Stimulated activated naive CD4-positive, alpha-beta T cell (primary cell): ENCODE measurements around the gene ZSCAN12.
A peak's percentile ranks its signal among the peaks of the same experiment; 100 is the strongest.
"Not testable (repeated sequence)": the region's sequence is repeated elsewhere in the genome, so short reads cannot be mapped to it uniquely, and the experiment has no call there.

Source experiments
- DNase-seq, 6 experiments: peaks; one replicate each; lab custom pipeline; 2025; lab: John Stamatoyannopoulos, UW

ZSCAN12 gene

DNA sequence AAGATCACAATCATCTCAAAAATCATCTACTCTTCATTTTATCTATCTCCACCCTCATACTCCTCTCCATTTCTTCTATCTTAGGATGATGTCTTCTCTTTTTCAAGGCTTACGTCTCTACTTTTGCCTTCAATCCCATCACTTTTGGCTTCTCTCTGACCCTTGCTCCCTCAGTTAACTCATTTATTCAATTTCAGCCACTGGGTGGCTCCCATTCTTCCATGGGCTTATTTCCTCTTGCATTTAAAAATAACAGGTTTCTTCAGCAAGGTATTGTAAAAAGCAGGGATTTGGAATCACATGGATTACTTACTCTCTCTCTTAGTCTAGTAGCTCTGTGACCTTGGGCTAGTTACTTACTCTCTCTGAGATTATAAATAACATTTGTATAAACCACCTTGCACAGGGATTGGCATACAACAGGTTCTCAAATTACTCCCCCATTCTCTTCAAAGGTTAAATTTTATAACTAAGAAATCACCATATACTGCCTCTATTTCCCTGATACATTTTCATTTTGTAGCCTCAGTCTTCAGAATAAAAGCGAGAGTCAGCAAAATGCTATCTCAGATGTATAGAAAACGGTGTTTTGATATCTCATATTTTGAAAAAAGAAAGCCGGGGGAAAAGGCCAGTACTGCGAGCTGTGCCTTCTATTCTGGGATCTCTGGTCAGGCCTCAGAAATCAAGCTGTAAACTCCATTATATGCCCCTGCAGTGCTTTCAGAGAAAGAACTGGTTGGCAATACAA lies 5.5 kb downstream of the ZSCAN12 start:
- no peak for DNase-seq

- no peak for DNase-seq
Observed at GRCh38 chr6:28390688-28391087, 8.9 kb downstream of the ZSCAN12 start.

DNA sequence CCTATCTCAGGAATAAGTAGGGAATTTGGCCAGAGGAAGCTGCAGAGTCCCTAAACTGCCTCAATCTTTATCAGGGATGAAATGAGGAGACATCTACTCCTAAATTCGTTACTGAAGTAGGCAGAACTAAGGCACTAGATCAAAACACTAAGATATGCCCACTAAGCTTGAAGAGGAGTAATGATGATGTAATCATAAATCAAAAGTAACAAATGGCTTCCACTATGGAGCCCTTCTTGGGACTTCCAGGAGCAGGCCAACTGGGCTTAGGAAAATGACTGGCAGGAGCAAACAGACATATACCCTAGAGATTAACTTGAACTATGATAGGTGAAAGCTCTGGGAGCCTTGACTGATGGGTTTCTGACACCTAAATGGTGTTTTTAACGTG lies 15.4 kb downstream of the ZSCAN12 start:
- no peak for DNase-seq

DNA sequence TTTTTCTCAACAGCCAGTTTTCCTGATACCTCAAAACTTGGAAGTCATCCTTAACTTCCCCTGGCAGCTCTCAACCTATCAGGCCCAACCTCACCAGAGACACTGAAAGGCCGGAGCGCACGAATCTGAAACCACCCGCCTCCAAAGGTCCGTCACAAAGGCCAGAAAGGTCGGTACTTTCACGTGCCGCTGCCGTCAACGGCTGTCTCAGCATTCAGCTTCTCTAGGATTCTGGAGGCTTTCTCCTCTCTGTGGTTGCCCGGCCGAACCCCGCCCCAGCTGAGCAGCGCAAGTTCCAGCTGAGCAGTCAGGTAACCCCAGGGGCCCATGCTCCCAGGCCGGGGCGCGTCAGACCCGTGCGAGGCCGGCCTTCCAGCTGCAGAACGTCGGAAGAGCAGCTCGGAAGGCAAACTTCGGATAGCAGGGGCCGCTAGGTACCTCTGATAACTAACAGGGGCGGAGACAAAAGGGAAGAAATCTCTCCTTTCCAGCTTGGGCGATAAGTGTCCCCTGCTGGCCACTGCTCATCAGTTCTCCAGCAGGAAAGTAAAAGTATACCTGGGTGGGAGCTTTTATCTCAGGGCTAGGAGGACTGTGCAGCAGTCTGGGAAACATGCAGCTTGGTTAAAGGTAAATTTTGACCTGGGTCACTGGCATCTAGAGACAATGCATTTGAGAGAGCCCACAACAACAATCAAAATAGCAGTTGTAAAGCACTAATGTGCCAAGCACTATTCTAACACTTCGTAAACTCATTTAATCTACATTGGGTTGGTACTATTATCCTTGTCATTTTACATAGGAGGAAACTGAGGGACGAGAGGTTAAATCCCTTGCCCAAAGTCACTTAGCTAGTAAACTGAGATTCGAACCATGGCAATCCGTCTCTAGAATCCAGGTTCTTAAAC lies 16.1 kb downstream of the ZSCAN12 start:
- peak in 4 of 6 experiments; percentile 5 to 22 (median 13) for DNase-seq

GRCh38 chr6:28380381-28380780 lies 19.2 kb downstream of the ZSCAN12 start:
- no peak for DNase-seq

DNA sequence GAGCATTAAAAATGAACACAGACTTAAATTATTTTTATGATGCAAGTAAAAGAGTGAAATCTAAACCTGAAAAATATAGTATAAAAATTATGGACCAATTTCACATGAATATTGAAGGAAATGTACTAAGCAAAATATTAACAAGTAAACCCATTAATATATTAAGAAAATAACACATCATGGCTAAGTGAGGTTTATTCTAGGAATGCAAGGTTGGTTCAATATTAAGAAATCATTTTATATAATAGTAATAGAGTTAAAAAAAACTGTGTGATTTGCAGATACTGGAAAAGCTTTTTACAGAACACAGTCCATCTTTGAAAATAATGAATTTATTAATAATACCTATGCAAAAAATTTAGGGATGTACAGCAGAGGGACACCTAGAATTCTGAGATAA lies 20.9 kb downstream of the ZSCAN12 start:
- no peak for DNase-seq

DNA sequence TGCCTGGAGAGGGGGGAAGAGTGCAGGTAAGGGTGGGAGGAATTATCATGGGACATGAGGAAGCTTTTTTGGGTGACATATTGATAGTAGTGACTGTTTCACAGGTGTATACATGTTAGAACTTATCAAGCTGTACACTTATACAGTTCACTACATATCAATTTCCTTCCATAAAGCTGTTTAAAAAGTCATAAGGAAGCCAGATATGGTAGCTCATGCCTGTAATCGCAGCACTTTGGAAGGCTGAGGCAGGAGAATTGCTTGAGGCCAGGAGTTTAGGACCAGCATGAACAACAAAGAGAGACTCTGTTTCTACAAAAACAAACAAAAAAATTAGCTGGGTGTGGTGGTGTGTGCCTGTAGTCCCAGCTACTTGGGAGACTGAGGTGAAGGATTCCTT lies 21.7 kb downstream of the ZSCAN12 start:
- no peak for DNase-seq

DNA sequence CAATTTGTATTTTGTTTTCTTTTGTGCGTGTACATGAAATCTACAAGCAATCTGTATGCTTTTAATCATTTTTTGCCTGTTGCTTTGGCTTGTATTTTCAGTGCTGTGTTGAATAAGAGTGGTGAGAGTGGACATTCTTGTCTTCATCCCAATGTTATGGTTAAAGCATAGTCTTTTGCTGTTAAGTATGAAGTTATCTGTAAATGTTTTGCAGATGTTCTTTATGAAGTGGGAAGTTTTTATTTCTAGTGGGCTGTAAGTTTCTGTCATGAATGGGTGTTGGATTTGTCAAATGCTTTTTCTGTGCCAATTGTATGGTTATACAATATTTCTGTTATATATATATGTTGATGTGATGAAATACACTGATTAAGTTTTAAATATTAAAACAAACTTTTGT lies 25.6 kb downstream of the ZSCAN12 start:
- no peak for DNase-seq

DNA sequence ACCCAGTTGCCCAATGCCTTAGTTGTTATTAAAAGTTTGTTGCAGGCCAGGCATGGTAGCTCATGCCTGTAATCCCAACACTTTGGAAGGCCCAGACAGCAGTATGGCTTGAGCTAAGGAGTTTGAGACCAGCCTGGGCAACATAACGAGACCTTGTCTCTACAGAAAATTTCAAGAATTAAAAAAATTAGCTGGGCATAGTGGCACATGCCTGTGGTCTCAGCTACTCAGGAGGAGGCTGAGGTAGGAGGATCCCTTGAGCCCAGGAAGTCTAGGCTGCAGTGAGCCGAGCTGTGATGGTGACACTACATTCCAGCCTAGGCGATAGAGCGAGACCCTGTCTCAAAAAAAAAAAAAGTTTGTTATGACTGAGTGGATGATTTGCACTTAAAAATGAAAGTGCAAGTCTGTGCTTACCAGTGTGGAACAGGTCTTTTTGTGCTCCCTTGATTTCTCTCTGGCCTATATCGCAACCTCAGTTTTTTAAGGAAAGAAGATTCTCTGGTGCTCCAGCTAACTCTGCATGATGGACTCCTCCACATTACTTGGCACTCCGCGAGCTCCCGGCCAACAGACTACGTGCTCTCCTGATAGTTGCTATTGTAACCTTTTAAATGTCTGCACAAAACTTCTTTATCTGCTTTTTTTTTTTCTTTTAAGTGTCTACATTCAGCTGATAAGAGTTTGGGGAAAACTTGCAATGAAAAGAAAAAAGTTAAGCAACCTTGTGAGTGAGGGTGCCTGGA lies 27.7 kb downstream of the ZSCAN12 start:
- no peak for DNase-seq

GRCh38 chr6:28371280-28371679 lies 28.3 kb downstream of the ZSCAN12 start:
- no peak for DNase-seq

DNA sequence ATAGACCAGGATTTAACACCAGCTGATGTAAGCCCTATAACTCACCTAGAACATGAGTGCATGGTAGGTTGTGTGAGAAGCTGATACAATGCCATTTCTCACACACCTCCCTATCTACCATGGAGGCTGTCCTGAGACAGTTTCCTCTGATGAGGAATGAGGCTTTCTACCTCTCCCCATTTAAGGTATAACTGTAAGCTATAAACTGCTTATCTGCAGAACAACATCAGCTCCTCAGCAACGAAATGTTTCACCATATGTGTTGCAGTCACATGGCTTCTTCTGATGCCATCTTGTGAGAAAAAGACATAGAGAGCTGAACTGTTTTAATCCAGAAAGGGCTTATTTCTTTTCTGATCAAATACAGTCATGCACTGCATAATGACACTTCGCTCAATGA lies 29.1 kb downstream of the ZSCAN12 start:
- DNase-seq, result no peak

GRCh38 chr6:28369463-28369862 lies 30.1 kb downstream of the ZSCAN12 start:
- DNase-seq, result no peak

GRCh38 chr6:28368522-28368921 lies 31.0 kb downstream of the ZSCAN12 start:
- DNase-seq, result no peak

DNA sequence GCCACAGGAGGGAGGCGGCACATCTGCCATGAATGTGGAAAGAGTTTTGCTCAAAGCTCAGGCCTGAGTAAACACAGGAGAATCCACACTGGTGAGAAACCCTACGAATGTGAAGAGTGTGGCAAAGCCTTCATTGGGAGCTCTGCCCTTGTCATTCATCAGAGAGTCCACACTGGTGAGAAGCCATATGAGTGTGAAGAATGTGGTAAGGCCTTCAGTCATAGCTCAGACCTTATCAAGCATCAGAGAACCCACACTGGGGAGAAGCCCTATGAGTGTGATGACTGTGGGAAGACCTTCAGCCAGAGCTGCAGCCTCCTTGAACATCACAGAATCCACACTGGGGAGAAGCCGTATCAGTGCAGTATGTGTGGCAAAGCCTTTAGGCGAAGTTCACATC lies 34.0 kb downstream of the ZSCAN12 start:
- DNase-seq, result not testable (repeated sequence)

- no peak for DNase-seq
Observed at GRCh38 chr6:28360961-28361360, 38.6 kb downstream of the ZSCAN12 start.

- DNase-seq, result not testable (repeated sequence)
Observed at GRCh38 chr6:28359562-28359961, 40.0 kb downstream of the ZSCAN12 start.

DNA sequence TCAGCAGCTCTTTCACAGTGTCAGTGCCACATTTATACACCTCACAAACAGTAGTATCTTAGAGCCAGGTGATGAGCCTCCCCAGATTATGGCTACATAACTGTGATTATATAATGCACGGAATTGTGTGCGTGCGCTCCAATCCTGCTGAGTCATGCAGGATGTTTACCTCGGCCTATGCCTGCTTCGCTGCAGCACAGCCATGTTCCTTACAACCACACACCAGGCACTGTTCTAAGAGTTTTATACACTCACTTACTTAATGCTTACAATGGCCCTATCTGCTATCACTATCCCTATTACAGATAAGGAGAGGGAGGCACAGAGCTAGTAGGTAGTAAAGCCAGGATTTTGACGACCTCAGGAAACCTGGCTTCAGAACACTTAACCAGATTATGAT lies 42.5 kb downstream of the ZSCAN12 start:
- no peak for DNase-seq

DNA sequence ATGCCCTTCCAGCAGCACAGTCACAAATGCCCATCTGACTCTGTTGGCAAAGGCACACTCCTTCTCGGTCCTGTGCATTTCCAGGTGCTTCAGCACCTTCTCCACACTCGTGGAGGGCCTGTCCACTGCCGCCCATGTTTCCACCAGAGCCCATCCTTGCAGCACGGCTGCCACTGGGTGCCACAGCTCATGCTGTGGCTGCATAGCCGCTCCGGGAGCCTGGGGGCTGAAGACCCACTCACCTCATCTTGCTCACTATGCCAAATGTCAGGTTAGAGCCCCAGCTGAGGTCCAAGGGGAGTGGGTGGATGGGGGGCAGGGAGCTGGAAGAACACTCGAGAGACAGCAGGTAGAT lies 42.9 kb downstream of the ZSCAN12 start:
- no peak for DNase-seq

DNA sequence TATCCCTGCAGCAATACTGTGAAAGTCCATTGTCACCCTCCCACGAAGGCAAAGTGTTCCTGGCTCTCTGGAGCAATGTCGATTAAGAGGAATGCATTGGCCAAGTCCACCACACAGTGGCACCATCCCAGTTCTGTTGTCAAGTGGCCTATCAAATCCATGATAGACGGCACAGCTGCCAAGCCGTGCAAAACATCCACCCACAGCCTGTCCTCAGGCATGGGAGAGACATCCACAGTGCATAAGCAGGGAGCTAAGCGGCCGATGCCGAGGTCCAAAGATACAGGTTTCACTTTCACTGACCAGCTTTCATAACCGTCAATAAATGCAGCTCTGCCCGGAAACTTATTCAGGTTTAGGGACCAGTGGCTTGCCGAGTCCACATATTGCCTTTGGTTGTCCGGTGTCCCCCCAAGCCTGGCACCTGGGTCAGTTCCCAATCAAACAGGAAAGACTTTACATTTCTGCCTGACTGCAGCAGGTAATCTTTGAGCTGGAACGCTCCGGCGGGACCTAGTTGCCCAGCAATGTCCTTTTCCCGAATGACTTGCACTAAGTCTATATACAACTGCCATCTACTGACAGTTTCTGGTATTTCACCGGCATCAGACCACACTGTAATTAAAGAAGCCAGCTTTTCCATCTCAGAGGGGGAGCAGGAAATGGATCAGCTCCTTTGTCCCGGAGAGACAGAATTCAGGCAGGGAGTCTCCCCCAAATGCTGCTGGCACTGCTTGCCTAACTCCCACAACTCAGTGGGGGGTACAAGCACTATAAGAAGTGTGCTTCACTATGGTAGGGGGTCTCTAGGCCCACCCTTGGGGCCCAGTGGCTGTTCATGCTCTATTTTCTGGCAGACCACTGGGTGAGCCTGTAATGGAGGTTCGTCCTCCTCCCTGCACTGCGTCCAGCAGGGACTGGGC lies 43.5 kb downstream of the ZSCAN12 start:
- DNase-seq, result peak; percentile 19 to 66 (median 39)

GRCh38 chr6:28354688-28355554 lies 44.6 kb downstream of the ZSCAN12 start:
- no peak for DNase-seq
